Measurements from ENCODE around the gene SNX25. TPM values are rescaled to one million over a fixed set of nuclear protein-coding genes. Genes with fewer than 3 reads are reported as not detected.

SNX25 gene
- total and polyA plus RNA-seq, 2 of the 13 experiments (the other 11 are each of a cell fraction or from before 2014, with no cell fraction given) = 23.4 to 23.5 TPM

- TF ChIP-seq ZFP1 (CRISPR knock-in tag; IDR thresholded peaks at IDR 0.05) (0 out of 2 replicates have a peak, but pooled peaks have one; percentile 30), FIP1L1 (IDR thresholded peaks at IDR 0.05; ENCODE audit: borderline replicate concordance, insufficient read depth, low read depth, low read length) (no peak), ZNF792 (CRISPR knock-in tag; IDR thresholded peaks at IDR 0.05) (peak; percentile 72; the same call in 1 of the 2 replicates), CEBPG (CRISPR knock-in tag; IDR thresholded peaks at IDR 0.05) (peak; percentile 80), ZNF766 (CRISPR knock-in tag; IDR thresholded peaks at IDR 0.05; ENCODE audit: borderline replicate concordance) (no peak), POLR2A (IDR thresholded peaks at IDR 0.05; ENCODE audit: insufficient read depth in 1 of 2, low read depth in 2 of 2, low read length in 2 of 2) (no peak), SSRP1 (CRISPR knock-in tag; IDR thresholded peaks at IDR 0.05) (0 out of 2 replicates have a peak, but pooled peaks have one; percentile 31), ZNF710 (CRISPR knock-in tag; IDR thresholded peaks at IDR 0.05; ENCODE audit: borderline replicate concordance) (peak; percentile 73), ZNF292 (CRISPR knock-in tag; IDR thresholded peaks at IDR 0.05; ENCODE audit: borderline replicate concordance, low read depth) (0 out of 2 replicates have a peak, but pooled peaks have one; percentile 26), GATAD1 (CRISPR knock-in tag; IDR thresholded peaks at IDR 0.05) (0 out of 2 replicates have a peak, but pooled peaks have one; percentile 23), MAFG (CRISPR knock-in tag; IDR thresholded peaks at IDR 0.05) (peak; percentile 84), ZBTB40 (IDR thresholded peaks at IDR 0.05) (no peak), ZBTB40 (CRISPR knock-in tag; IDR thresholded peaks at IDR 0.05) (no peak; the same call in 1 of the 2 replicates), ARNTL (CRISPR knock-in tag; IDR thresholded peaks at IDR 0.05) (peak; percentile 97), ZKSCAN8 (CRISPR knock-in tag; IDR thresholded peaks at IDR 0.05; ENCODE audit: borderline replicate concordance) (peak; percentile 62; the same call in 1 of the 2 replicates), ZNF264 (CRISPR knock-in tag; IDR thresholded peaks at IDR 0.05) (0 out of 2 replicates have a peak, but pooled peaks have one; percentile 35), FOXA1 (IDR thresholded peaks at IDR 0.05) (no peak), FOXA1 (CRISPR knock-in tag; IDR thresholded peaks at IDR 0.05) (peak; percentile 60), NFE2L2 (IDR thresholded peaks at IDR 0.05; ENCODE audit: low read length) (peak; percentile 83), NFE2 (CRISPR knock-in tag; IDR thresholded peaks at IDR 0.05) (peak; percentile 84; the same call in 1 of the 2 replicates), SP5 (CRISPR knock-in tag; IDR thresholded peaks at IDR 0.05; ENCODE audit: borderline replicate concordance, low read depth) (0 out of 2 replicates have a peak, but pooled peaks have one; percentile 40), ISL2 (CRISPR knock-in tag; IDR thresholded peaks at IDR 0.05) (peak; percentile 66), FLYWCH1 (CRISPR knock-in tag; IDR thresholded peaks at IDR 0.05) (no peak), SALL1 (CRISPR knock-in tag; IDR thresholded peaks at IDR 0.05) (peak; percentile 39; the same call in 1 of the 2 replicates)
Observed at GRCh38 chr4:185318679-185319078, 109.3 kb downstream of the SNX25 start (continued).
